Type B pancreatic cell (in vitro differentiated cells): ENCODE results near the gene GGCX. TPM values are rescaled to one million over a fixed set of nuclear protein-coding genes. Genes with fewer than 3 reads are reported as not detected.
A peak's percentile ranks its signal among the peaks of the same experiment; 100 is the strongest.

Experiments
- DNase-seq: peaks from one replicate; pipeline ENCODE4 v3.0.0; 2021; ENCODE audit warnings: mixed read lengths; ENCODE audit not compliant: unreplicated experiment; ENCODE audit errors: extremely low spot score
- H3K27ac Mint-ChIP-seq: 2 replicates; pipeline ENCODE4 v1.8.0; 2021; ENCODE audit warnings: mild to moderate bottlenecking, mixed read lengths
- H3K27me3 Mint-ChIP-seq: 2 replicates; pipeline ENCODE4 v1.8.0; 2021; ENCODE audit warnings: mixed read lengths
- H3K36me3 Mint-ChIP-seq: 2 replicates; pipeline ENCODE4 v1.8.0; 2021; ENCODE audit warnings: mixed read lengths
- H3K4me1 Mint-ChIP-seq: one replicate; pipeline ENCODE4 v1.8.0; 2021; ENCODE audit warnings: mixed read lengths; ENCODE audit not compliant: unreplicated experiment
- H3K4me3 Mint-ChIP-seq: 2 replicates; pipeline ENCODE4 v1.8.0; 2021; ENCODE audit warnings: mild to moderate bottlenecking, mixed read lengths
- H3K9me3 Mint-ChIP-seq: 2 replicates; pipeline ENCODE4 v1.8.0; 2021; ENCODE audit warnings: mixed read lengths
- CTCF ChIP-seq: fragments of 200-600 bp; sonication (generic); conservative IDR thresholded peaks from 2 replicates; pipeline ENCODE4 v1.5.0; 2021; ENCODE audit warnings: antibody characterized with exemption, mild to moderate bottlenecking
- total RNA-seq: library from RNA; stranded (reverse); gene quantifications from 2 replicates; pipeline ENCODE4 v1.2.1, GENCODE V29; 2021; ENCODE audit warnings: low replicate concordance

GGCX gene
- total RNA-seq, 1 donor from 2014 or later, result 76.2 TPM

GRCh38 chr2:85579266-85579935, 18.1 kb upstream of the GGCX start:
- peak overlapping the region; percentile 98 for H3K27ac Mint-ChIP-seq
- no peaks in the 10 kb centered on the region for H3K36me3 Mint-ChIP-seq
- H3K4me1 Mint-ChIP-seq, result peaks cover 32% of the 10 kb centered on the region
- no peaks in the 10 kb centered on the region for H3K9me3 Mint-ChIP-seq
- H3K27me3 Mint-ChIP-seq, result no peaks in the 10 kb centered on the region
- DNase-seq, result no peak
- no peak for TF ChIP-seq CTCF
- H3K4me3 Mint-ChIP-seq, result peak overlapping the region; percentile 94

DNA sequence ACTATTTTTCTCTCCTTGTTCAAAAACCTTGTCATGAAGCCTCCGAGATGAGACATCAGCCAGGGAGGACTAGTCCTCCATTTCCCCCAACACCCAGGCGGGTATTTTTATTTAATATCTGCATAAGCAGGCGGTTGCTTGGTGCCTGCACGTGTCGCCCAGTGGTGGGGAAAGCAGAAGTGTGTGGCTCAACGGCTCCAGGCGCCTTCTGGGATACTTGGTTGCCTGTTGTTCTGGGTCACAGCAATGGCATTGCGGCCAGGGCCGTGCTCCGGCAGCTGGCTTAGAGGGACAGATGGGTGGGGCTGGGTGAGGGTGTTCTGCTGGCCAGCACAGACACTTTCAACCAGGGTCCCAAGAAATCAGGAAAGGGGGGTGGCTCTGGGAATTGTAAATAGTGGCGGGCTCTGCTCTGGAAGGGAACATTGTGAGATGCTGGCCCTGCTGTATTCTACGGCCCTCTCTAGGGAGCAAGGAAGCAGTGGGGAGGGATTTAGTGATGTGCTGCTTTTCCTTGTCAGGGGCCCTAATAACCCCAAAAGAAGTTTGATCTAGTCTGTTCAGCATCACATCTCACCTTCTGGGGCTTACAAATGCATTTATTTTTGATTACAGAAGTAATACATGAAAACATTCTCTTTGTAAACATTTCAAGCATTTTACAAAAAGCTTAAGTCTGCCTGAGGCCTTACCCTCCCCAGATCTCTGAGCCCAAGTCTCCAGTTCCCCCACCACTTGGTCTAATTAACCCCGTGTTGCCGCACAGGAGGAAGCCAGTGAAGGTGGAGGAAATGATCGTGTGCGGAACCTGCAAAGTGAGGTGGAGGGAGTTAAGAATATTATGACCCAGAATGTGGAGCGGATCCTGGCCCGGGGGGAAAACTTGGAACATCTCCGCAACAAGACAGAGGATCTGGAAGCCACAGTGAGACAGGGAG, 17.2 kb upstream of the GGCX start:
- no peaks in the 10 kb centered on the region for H3K9me3 Mint-ChIP-seq
- DNase-seq, result no peak
- peaks cover 32% of the 10 kb centered on the region for H3K4me1 Mint-ChIP-seq
- peak overlapping the region; percentile 94 for H3K4me3 Mint-ChIP-seq
- no peak for TF ChIP-seq CTCF
- peak overlapping the region; percentile 98 for H3K27ac Mint-ChIP-seq
- no peaks in the 10 kb centered on the region for H3K36me3 Mint-ChIP-seq
- no peaks in the 10 kb centered on the region for H3K27me3 Mint-ChIP-seq

DNA sequence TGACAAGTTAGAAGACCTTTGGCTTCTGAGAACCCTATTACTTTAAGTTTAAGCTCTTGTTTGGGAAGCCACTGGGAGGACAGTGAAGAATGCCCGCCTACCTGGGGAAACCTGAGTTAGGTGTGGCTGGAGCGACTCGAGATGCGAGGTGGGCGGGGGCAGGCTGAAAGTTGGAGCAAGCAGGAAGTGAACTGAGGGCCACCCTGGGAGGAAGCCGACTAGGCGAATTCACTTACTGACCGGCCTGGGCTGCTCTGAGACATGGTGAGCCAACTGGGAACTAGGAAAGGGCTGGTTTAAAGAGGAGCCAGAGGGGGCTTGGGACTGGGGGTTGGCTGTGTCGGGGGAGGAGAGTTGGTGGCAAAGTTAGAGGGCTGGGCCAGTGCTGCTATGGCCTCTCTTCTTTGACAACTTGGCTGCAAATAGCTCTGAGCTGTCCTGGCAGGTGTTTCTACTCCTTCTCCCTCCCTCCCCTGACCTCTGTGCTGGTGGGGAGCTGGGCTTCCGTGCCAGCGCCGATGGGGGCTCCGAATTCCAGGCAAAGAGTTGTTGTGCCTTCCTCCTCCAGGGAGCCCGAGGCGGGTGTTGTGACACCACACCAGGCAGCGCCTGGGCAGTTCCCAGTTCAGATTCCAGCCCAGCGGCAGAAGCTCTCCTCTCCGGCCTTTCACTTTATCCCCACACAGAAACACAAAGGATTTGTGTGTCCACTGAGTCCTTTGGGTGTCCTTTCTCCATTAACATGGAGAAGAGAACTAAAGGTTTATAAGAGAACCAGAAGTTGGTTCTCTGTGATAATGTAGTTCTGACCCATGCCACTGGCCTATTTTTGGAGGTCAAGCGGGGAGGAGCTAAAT, 16.3 kb upstream of the GGCX start, which contains the start of gene VAMP8:
TSS of gene VAMP8 (plus strand) at position 201 of the 857 bp plus-strand sequence. CDS start at position 262, 61 bp downstream.
- no peak for TF ChIP-seq CTCF
- no peak for DNase-seq
- no peaks in the 10 kb centered on the region for H3K9me3 Mint-ChIP-seq
- H3K36me3 Mint-ChIP-seq, result no peaks in the 10 kb centered on the region
- H3K27ac Mint-ChIP-seq, result peak within 1 kb of the TSS; percentile 98
- H3K4me1 Mint-ChIP-seq, result peaks cover 32% of the 10 kb centered on the region
- peak within 1 kb of the TSS; percentile 94 for H3K4me3 Mint-ChIP-seq
- H3K27me3 Mint-ChIP-seq, result peaks cover 3% of the 10 kb centered on the region

- Mint-ChIP-seq H3K27ac (peak overlapping the region; percentile 98), H3K27me3 (peaks cover 5% of the 10 kb centered on the region), H3K4me1 (peaks cover 32% of the 10 kb centered on the region), H3K4me3 (peak overlapping the region; percentile 94), H3K36me3 (no peaks in the 10 kb centered on the region), H3K9me3 (no peaks in the 10 kb centered on the region)
- TF ChIP-seq CTCF, result no peak
- no peak for DNase-seq
Measured at GRCh38 chr2:85577063-85577385, 15.7 kb upstream of the GGCX start.

GRCh38 chr2:85575739-85576138, 14.4 kb upstream of the GGCX start:
- Mint-ChIP-seq H3K9me3 (no peaks in the 10 kb centered on the region), H3K36me3 (no peaks in the 10 kb centered on the region), H3K27me3 (peaks cover 13% of the 10 kb centered on the region), H3K27ac (no peak overlapping the region), H3K4me3 (no peak overlapping the region), H3K4me1 (peaks cover 32% of the 10 kb centered on the region)
- no peak for DNase-seq
- no peak for TF ChIP-seq CTCF
